22Rv1 (cell line): ENCODE data around the gene LRRC15.

Source experiments
- H3K27ac ChIP-seq: fragments of 450-650 bp; 2 replicates; pipeline ENCODE4 v1.5.1; 2017
- ZFX ChIP-seq: fragments of 450-650 bp; IDR thresholded peaks from 2 replicates; pipeline ENCODE4 v1.6.1; 2017; ENCODE audit warnings: antibody characterized with exemption, borderline replicate concordance
- TF ChIP-seq, protein P1 (sequence below): fragments of 450-650 bp; IDR thresholded peaks from 2 replicates; pipeline ENCODE4 v1.5.1; 2017; ENCODE audit warnings: mild to moderate bottlenecking

The LRRC15 gene

DNA sequence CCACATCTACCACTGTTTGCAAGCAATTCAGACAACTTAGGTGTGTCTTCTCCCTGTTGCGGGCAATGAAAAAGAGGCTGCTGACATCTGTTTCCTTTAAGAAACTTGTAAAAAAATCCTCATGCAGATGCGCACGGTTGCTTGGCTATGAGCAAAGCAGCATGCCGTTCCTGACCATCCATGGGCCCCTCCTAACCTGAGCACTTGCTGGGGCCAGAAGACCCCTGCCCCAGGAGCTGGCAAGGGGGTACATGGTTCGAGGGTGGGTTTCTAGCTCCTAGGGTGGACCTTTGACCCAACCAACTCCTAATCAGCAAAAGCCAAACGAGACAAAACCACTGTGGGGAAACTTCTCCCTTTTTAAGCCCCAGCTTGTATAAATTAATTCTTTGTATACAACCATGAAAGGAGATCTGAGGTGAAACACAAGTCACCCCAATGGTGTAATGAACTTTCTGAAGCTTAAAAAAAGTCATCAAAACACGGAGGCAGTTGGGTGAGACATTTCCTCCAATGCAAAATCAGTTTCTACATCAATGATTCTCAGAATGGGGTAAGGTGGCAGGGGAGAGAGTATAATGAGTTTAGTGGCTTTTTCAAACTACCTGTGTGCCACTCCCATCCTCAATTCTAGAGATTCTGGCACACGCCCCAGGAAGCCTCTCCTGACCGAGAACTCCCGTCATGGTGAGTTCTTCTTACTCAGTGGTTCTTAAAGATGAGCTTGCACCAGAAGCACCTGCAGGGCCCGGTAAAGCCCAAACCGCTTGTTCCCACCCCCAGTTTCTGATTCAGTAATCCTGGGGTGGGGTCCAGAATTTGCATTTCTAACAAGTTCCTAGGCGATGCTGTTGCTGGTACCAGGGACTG is 62.5 kb downstream of the LRRC15 start:
- TF ChIP-seq, protein P1, sequence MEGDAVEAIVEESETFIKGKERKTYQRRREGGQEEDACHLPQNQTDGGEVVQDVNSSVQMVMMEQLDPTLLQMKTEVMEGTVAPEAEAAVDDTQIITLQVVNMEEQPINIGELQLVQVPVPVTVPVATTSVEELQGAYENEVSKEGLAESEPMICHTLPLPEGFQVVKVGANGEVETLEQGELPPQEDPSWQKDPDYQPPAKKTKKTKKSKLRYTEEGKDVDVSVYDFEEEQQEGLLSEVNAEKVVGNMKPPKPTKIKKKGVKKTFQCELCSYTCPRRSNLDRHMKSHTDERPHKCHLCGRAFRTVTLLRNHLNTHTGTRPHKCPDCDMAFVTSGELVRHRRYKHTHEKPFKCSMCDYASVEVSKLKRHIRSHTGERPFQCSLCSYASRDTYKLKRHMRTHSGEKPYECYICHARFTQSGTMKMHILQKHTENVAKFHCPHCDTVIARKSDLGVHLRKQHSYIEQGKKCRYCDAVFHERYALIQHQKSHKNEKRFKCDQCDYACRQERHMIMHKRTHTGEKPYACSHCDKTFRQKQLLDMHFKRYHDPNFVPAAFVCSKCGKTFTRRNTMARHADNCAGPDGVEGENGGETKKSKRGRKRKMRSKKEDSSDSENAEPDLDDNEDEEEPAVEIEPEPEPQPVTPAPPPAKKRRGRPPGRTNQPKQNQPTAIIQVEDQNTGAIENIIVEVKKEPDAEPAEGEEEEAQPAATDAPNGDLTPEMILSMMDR, result no peak
- TF ChIP-seq ZFX, result no peak
- H3K27ac ChIP-seq, result no peak overlapping the region

GRCh38 chr3:194306109-194306686 is 63.3 kb downstream of the LRRC15 start:
- no peak overlapping the region for H3K27ac ChIP-seq
- TF ChIP-seq ZFX, result no peak
- TF ChIP-seq, protein P1, result no peak

- TF ChIP-seq, protein P1, result no peak
- no peak for TF ChIP-seq ZFX
- no peak overlapping the region for H3K27ac ChIP-seq
Observed at GRCh38 chr3:194305356-194306108, 64.0 kb downstream of the LRRC15 start.
